Gastroesophageal sphincter (tissue), 3 donors: ENCODE measurements around the gene SDK1.

ENCODE experiments used
- CTCF ChIP-seq, 4 experiments: fragments of 200-600 bp in 2 of 4; fragments of 450-650 bp in 2 of 4; sonication (generic) in 1 of 4; IDR thresholded peaks; one replicate each; pipeline ENCODE4 v1.5.1; 2017 to 2019; ENCODE audit warnings: antibody characterized with exemption in 4 of 4, mild to moderate bottlenecking in 2 of 4, moderate library complexity in 2 of 4
- EP300 ChIP-seq: sonication (generic); formaldehyde crosslinking; IDR thresholded peaks from one replicate; pipeline ENCODE4 v1.6.1; 2017; ENCODE audit warnings: antibody characterized with exemption, mild to moderate bottlenecking
- POLR2A ChIP-seq, 2 donors: fragments of 450-650 bp; IDR thresholded peaks; one replicate each; pipeline ENCODE4 v1.6.1; 2017; ENCODE audit warnings: antibody characterized with exemption in 2 of 2, mild to moderate bottlenecking in 2 of 2, moderate library complexity in 1 of 2
- POLR2AphosphoS5 ChIP-seq: sonication (generic); formaldehyde crosslinking; IDR thresholded peaks from one replicate; pipeline ENCODE4 v1.6.1; 2017; ENCODE audit warnings: antibody characterized with exemption

- TF ChIP-seq POLR2A (IDR thresholded peaks at IDR 0.05) = no peak
- no peak for TF ChIP-seq CTCF (IDR thresholded peaks at IDR 0.05)
- no peak for TF ChIP-seq POLR2AphosphoS5
- TF ChIP-seq EP300 = no peak
Measured at GRCh38 chr7:4111166-4111565, 810.1 kb downstream of the SDK1 start.
